HG02798 (cell line): ENCODE measurements around the gene TMEM175.

Experiments used
- ATAC-seq: cut with Tn5 transposase; IDR thresholded peaks from one replicate; pipeline ENCODE4 v1.9.1; 2021; ENCODE audit warnings: mild to moderate bottlenecking; ENCODE audit not compliant: unreplicated experiment, poor library complexity

Gene TMEM175

DNA sequence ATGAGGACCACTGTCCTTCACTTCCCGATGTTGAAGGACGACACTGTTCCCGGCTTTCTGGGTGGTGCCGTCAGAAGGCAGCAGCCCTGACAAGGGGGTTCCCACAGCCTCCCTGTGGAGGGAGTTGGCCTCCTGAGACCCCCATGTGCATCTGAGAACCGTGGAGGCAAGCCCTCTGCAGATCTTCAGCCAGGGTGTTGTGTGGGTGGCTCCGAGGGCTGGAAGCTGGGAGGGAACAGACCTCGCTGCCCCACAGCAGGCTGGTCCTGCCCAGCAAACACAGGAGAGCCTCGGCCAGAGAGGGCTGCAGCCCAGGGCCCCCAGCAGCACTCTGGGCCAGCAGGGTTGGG, 24.9 kb downstream of the TMEM175 start:
- no peak for ATAC-seq

DNA sequence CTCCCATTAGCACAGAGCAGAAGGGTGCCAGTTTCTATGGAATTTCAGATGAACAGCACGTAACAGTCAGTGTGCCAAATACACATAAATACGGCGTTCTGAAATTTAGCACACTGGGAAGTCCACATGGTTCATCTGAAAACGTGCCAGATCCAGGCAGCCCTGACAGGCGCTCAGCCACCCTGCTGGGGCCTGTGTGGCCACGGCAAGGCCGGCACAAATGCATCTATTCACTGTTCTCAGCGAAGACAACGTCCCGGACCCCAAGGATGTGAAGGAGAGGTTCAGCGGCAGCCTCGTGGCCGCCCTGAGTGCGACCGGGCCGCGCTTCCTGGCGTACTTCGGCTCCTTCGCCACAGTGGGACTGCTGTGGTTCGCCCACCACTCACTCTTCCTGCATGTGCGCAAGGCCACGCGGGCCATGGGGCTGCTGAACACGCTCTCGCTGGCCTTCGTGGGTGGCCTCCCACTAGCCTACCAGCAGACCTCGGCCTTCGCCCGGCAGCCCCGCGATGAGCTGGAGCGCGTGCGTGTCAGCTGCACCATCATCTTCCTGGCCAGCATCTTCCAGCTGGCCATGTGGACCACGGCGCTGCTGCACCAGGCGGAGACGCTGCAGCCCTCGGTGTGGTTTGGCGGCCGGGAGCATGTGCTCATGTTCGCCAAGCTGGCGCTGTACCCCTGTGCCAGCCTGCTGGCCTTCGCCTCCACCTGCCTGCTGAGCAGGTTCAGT, 25.5 kb downstream of the TMEM175 start:
- ATAC-seq: no peak

DNA sequence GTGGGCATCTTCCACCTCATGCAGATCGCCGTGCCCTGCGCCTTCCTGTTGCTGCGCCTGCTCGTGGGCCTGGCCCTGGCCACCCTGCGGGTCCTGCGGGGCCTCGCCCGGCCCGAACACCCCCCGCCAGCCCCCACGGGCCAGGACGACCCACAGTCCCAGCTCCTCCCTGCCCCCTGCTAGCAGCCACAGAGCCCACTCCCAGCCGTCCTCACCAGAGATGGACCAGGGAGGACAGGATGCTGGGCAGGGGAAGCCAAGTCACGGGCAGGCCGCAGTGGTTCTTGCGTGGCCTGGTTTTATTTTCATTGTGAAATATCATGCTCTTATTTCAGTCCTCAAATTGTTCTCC, 26.0 kb downstream of the TMEM175 start:
- no peak for ATAC-seq

DNA sequence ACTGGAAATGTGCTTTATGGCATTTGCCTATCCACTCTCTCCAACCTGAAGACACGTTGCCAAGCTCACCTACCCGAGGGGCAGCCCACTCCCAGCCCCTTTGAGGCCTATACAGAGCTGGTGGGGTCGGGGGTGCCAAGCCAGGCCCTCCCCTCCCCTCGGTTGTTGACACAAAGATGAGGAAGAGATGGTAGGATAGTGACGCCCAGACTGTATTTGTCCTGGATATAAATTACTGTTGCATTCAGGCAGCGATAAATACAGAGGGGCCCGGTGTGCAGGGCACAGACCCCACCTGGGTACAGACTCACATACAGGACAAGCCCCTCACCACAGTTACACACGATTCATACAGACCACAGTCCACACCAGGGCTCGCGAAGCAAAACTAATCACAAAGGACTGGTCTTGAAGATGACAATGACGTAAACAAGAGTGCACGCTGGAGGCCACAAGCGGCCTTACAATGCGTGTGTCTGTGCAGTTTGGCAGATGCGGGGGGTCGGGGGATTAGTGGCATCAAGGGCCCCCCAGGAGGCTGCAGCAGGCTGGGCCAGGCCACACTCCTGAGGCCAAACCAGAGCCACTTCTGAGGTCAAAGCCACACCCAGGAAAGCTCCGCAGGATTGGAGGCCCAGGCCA, 26.6 kb downstream of the TMEM175 start:
- no peak for ATAC-seq

DNA sequence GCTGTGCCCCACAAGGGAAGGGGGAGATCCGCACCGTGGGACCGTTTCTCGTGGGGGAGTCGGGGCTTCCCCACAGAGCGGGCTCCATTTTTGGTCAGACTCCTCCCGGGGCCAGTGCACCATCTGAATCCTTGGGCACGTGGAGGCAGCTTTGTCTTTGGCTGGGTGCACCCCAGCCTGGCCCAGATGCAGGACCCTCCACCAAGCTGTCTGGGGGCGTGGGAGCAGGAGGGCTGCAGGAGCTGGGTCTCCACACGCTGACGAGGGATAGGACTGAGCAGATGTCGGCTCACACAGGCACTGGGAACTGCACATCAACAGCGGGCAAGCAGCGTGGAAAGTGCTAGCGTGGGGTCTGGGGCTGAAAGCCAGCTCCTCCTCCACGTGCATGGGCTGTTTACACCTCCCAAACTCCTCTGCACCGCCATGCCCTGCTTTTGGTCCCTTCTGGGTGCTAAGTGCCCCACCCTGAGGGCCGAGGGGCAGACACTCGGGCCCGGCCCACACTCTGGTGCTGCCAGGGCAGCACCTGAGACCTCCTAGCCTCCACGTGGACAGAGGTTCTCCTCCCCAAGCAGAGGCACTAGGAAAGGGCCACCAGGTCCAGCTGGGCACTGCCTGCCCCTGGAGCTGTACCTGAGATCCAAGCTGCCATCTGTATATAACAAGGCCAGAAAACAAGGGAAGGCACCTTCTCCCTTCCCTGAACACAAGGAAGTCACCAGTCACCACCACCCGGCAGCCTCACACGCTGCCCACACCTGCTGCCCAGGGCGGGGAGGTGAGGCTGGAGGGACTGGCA, 27.3 kb downstream of the TMEM175 start:
- ATAC-seq: no peak

DNA sequence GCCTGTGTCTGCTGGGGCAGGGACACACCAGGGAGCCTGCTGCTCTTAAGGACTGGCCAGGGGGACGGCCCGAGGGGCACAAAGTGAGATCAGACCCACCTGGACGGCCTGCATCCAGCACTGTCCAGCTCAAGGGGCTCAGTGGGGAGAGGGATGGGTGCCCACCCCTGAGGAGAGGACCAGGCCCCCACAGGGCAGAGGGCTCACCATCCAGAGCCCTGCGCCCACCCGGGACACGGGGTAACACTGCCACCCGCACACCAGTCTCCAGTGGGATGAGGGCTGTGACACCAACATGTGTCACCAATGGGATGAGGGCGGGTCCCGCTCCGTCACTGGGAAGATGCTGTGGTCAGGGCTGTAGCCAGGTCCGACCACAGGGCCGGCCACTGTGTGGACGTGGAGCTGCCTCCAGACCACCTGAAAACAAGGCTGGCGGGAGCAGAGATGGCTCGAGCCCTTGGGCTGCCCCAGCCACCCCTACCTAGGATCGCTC, 27.9 kb downstream of the TMEM175 start:
- no peak for ATAC-seq

DNA sequence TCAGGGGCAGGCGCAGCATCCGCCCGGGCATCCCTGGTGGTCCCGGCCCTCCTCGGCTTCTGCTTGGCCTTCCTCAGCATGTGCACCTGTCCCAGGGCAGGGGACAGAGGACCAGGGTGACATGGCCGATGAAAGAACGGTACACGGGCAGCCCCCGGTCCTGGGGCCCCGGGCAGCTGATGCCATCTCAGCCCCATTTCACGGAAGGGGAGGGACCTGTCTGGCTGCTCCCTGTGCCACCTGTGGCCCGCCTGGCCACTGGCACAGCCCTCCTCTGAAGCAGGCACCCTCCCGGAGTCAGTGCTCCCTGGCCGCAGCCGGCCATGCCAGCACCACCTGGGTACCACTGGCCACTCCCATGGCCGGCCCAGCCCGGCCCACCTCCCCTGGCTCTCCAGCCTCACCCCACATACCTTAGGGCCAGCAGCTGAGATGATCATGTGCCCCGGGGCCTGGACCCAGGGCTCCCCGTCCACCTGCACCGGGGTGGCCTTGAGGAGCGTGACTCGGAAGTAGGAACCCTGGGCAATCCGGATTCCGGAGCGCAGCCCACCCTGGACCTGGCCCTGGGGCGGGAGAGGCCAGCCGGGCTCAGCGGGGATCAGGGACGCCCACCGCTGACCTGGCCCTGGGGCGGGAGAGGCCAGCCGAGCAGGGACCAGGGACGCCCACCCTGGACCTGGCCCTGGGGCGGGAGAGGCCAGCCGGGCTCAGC, 28.5 kb downstream of the TMEM175 start:
- ATAC-seq: no peak

DNA sequence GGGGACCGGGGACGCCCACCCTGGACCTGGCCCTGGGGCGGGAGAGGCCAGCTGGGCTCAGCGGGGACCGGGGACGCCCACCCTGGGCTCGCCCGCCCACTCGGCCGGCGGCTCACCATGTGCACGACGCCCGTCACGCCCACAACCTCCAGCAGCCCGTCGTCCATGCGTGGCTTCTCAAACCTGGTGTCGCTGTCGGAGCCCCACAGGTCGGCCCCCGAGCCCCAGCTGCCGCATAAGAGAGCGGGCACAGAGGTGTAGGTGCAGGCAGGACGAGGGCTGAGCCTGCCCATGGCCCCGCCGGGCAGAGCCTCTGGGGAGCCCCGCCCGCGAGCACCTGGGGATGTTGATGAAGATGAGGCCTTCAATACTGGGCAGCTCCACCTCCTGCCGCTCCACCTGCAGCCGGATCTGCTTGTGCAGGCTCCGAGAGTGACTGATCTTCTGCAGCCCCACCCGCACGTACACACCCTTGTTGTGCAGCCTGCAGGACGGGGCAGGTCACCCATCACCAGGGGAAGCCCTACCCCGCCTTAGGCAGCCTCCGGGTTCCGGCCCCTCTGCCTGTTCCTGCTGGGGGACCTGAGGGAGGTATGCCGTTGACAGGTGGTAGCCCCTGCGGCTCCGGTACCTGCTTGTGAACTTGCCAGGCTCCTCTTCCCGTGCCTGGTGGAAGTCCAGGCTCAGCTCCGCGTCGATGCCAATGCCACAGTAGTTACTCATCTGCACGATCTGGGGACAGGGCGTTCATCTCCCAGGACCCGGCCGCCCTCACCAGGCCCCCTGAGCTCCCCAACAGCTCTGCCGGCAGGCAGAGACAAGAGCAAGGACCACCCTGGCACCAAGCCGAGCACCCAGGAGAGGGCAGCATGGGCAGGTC, 29.3 kb downstream of the TMEM175 start:
- no peak for ATAC-seq

DNA sequence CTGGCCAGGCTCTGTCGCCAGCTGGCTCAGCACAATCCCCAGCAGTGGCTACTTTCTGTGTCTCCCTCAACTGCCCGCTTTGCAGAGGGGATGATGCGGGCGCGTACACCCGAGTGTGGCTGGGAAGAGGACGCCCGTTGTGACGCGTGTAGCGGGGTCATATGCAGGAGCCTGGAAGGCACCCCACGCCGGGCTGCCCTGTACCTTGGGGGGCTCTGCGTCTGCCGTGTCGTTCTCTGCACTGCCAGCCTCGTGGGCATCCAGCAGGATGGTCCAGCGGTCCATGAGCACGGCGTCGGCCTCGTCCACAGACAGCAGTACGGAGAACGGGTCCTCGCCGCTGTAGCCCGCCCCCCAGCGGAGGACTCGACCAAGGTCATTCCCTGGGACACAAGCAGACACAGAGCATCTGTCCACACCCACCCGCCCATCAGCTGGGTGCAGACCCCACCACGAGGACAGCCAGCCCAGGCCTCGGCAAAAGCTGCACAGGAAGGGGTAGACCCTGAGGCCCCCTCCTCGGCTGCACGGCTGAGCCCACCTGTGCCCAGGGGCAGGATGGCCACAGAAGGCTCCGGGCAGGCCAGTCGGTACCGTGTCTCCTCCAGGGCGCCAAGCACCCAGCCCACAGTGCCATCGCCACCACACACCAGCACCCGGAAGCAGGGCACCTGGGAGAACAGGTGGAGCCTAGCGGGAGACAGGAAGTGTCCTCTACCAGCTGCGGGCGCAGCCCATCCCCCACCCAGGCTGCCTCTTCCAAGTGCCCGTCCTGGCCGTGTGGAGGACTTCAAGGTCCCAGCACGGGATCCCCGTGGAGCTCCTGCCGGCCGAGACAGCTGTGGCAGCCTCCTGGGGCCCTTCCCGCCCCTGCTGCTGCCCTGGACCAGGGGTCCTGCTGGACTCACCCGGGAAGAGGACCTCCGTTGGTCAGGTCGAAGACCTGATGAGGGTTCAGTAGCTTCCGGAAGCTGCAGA, 30.3 kb downstream of the TMEM175 start:
- no peak for ATAC-seq

DNA sequence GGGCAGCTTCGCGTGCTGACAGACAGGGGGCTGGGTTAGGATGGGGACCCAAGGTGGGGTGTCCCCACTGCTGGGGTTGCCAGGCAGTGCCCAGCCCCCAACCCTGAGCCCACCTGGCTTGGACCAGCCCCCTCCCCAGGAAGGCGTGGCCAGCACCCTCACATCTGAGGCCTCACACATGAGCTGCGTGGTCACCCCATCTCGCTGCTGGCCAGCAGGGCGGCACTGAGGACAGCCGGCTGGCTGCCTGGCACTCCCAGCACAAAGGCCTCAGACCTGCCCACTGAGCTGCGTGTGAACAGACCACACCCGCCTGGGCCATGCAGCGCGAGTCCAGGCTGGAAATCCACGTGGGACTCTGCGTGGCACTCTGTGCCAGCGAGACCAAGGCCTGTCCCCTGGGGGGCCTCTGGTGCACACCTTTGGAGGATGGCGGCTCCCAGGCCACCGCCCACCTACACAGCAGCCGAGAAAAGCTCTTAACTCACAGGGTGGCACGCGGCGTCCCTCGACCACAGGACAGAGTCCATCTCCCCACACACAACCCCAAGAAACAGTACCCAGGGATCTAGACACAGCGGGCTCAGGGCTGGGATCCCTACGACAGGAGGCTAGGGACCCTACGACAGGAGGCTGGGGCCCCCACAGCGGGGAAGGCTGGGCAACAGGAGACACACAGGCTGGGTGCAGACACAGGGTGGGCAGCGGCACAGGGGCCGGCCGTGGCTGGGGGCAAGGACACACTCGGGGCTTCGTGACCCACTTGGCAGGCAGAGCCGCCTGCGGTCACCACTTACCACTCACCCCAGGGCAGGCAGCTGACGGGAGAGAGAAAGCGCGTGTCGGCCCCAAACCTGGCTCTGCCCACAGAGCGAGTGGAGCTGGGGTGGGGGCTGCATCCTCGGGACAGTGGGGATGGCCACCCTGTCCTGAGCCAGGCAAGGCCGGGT, 31.3 kb downstream of the TMEM175 start:
- no peak for ATAC-seq

DNA sequence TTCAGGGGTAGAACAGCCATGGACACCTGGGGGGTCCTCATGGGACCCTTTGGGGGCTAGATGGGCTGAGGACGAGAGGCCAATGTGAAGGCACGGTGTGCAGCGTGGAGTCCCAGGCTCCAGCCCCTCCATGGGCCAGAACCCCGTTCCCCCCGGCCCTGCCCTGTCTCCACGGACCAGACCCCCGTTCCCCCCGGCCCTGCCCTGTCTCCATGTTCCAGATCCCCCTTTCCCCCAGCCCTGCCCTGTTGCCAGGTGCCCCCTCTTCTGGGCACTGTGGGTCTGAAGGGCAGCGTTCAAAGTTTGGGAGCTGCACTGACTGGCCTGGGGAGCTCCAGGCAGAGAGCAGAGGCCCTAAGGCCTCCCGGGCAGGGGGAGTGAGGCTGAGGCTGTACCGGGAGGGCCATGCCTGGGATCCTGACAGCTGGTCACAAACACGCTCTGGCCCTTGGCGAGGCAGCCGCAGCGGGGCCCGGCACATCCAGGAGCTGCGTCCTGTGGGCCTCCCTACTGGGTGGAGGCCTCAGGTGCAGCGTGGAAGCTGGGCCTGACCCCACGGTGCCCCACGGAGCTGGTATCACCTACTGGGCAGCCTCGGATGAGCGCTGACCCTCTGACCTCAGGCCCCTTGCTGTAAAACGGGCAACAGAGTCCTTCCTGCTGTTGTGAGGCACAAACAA, 32.2 kb downstream of the TMEM175 start:
- no peak for ATAC-seq

DNA sequence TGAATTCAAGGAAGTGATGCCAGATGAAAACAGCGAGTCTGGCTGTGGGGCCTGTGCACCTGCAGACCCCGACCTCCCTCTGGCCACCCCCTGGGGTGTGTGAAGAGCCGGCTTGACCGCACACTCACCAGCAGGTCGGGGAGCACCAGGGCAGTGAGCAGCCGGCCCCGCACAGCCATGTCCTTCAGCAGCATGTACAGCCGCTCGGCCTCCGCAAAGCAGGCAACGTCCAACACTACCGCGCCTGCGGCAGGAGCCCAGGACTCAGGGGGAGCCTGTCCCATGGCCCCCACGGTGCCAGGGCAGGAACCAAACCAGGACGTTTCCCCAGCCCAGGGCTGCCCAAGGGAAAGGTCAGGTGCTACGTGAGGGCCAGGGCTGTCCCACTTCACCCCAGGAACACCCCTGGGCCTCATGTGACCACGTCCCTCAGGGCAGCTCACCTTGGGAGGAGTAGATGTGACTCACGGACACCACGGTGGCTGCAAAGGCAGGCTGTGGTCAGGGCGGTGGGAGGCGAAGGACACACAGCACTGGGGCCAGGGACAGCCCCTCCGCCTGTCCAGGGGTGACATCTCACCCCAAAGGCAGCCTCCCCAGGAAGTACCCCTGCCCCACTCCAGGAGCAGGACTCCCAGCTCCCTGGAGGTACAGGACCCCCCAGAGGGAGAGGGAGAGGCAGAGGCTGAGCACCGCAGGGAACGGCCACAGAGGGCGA, 32.9 kb downstream of the TMEM175 start:
- ATAC-seq: no peak

DNA sequence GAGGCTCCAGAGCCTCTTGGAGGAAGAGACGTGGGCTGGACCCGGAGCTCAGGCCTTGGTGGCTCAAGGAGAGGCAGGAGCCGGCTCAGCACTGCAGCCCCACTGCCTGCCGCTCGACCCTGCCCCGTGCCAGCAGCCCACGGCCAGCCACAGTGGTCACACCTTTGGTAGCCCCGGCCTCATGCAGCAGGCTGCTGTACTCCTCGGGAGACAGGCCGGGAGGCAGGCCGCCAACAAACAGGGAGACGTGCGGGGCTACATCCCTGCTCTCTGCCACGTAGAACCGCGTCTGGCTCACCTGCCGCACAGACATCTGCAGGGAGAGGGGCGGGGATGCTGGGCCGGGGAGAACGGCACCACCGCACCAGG, 33.5 kb downstream of the TMEM175 start:
- ATAC-seq: no peak

DNA sequence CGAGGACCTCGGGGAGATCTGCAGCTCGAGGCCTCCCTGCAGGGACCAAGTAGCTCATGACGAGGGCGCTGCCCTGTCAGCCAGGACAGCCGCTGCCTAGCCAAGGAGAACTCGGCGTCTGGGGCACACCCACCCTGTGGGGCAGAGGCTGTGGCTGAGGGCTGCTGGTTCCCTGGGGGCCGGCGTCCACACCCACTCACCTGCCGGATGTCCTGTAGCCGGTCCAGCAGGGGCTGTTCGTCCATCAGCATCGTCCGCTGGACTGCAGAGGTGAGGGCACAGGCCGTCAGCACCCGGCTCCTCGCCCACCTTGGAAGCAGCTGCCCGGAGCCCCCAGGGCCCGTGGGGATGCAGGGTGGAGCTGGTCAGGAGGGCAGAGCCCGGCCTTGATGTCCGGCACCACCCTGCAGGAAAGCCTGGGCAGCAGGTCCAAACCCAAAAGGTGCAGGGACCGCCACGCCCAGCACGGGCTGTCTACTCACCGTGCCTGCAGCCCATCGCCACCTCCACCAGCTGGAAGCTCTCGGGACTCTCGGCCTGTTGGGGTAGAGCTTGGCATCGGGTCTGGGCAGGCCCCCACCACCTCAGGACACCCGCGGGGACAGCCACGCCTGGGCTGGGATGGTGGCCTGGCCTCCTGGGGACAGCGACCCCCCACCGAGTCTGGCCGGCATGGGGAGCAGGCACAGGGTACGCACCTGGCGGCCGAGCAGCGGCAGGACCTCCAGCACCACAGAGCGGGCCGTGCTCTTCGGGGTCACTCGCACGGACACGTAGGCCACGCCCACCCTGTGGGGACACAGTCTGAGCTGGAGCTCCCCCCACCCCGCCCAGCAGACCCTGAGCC, 34.2 kb downstream of the TMEM175 start:
- ATAC-seq: no peak
